GM10266 (cell line): Measurements from ENCODE around the gene FBXO4.
"Not testable (repeated sequence)": the region's sequence is repeated elsewhere in the genome, so short reads cannot be mapped to it uniquely, and the experiment has no call there.

Experiments used
- DNase-seq: peaks from one replicate; pipeline ENCODE4 v3.0.0; 2012; ENCODE audit errors: extremely low spot score
- CTCF ChIP-seq: IDR thresholded peaks from 2 replicates; pipeline ENCODE4 v1.5.1; 2012; ENCODE audit warnings: mild to moderate bottlenecking, low read depth; ENCODE audit not compliant: control insufficient read depth, insufficient read depth; ENCODE audit errors: missing control alignments

Gene FBXO4

GRCh38 chr5:41925555-41925951, 472 bp downstream of the FBXO4 start:
- TF ChIP-seq CTCF = no peak
- DNase-seq = peak; percentile 19

- no peak for DNase-seq
- no peak for TF ChIP-seq CTCF
Observed at GRCh38 chr5:41927604-41928003, 2.5 kb downstream of the FBXO4 start.

GRCh38 chr5:41929035-41929434, 4.0 kb downstream of the FBXO4 start:
- no peak for TF ChIP-seq CTCF
- DNase-seq = no peak

DNA sequence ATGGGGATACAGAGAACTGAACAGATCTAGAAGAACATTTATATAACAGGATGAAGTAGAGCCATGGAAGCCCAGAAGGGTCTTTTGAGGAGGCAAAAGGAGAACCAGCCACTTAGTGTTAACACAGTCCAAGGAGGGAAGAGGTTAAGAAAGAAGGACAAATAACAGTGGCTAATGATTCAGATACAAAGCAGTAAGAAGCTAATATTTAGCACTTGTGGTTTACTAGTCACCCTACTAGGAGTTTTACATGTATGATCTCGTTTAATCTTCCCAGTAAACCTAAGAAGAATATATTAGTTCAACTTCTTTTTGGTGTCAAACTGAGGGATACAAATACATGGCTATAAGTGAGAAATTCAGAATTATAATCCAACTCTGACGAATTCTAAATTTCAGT, 7.7 kb downstream of the FBXO4 start:
- no peak for DNase-seq
- no peak for TF ChIP-seq CTCF

GRCh38 chr5:41935544-41935943, 10.5 kb downstream of the FBXO4 start:
- TF ChIP-seq CTCF = no peak
- DNase-seq = no peak

DNA sequence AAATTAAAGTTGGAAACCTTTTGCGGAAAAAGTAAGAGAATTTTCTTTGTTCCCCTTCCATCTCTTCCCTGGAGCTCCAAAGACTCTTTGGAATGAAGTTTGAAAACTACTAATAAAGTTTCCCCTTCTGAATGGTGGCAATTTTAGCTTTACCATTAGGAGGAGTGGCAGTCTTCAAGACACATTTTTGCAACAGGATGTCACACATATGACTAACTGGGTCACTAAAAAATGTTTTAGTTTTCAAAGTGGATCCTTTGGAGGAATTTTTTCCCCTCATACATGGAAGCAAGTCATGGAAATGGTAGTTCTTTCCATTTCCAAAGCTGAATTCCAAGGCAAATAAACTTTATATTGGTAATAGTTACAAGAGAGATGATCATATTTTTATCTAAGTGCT, 15.6 kb downstream of the FBXO4 start:
- no peak for TF ChIP-seq CTCF
- no peak for DNase-seq

DNA sequence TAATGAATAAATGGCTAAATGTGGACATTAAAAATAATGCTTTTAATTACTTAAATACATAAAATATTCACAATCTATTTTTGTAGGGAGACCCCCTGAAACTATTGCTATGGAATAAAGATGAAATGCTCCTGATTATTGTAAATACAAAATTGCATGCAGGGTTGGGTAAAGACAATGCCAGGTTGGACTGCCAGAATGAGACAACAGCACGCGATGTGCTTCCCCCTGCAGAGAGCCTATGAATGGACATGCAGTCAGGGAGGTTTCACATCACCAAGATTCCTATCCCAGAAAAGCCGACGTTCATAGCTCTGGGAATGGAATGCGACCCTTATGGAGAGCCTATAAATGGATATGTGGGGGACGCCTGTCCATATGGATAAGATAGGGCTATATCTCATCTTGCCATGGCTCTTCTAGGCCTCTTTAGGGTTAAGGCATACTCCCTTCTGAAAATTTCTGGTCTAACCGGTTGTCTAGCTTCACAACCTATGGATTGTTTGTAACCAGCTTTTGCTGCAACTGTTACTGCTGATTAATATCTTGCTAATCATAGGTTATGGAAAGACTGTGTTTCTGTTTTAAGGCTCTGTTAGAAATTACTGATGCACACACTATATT, 20.4 kb downstream of the FBXO4 start:
- not testable (repeated sequence) for DNase-seq

GRCh38 chr5:41951224-41951623, 26.1 kb downstream of the FBXO4 start:
- TF ChIP-seq CTCF = no peak
- DNase-seq = no peak
